Ramos (cell line): ENCODE results near the gene PTPA.

Experiments
- in situ Hi-C: fragments of 300-500 bp; cut with MboI; formaldehyde crosslinking; loops from one replicate; pipeline ENCODE4 v1.14.3; 2022; ENCODE audit warnings: low sequenced_read_pairs; ENCODE audit not compliant: unreplicated experiment

PTPA gene

DNA sequence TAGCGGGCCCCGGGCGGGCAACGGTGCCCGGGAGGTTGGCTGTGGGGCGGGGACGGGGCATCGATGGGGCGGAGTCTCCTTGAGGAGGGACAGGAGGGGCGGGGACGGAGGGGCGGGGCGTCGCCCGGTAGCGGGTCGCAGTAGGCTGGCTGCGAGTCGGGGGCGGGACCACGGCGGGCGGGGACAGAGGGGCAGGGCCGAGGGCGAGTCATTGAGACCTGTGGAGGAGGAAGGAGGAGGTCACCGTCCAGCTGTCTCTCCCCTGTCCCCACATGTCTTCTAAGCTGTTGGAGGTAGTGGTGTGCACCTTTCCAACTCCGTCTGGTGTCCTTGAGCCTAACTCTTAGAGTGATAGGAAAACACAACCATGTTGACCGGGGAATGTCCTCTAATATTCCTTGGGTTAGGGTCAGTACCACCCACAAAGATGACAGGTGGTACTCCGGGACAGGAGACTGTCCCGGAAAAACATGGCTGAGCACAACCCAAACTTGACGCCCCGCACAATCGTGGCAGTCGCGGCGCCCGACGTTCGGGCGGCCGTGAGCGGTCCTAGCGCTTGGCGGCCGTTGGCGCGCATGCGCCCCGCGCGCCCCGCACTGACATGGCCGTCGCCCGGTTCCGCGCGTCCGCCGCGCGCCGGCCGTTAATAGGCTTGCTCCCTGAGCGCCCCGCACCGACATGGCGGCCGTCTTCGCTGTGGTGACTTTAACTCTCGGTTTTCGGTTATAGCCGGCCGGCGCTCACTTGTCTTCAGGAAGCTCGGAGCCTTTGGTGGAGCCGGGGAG is at the start of gene PTPA, which contains the start of gene CRAT:
Gene PTPA, plus strand, starts transcription at position 676 of the 788 bp plus-strand sequence. CDS start 186 bp downstream, outside the sequence.
Gene CRAT, minus strand, starts transcription at position 54 of the 788 bp plus-strand sequence. CDS start 284 bp downstream, outside the sequence.
- in situ Hi-C loops: no loop called here

DNA sequence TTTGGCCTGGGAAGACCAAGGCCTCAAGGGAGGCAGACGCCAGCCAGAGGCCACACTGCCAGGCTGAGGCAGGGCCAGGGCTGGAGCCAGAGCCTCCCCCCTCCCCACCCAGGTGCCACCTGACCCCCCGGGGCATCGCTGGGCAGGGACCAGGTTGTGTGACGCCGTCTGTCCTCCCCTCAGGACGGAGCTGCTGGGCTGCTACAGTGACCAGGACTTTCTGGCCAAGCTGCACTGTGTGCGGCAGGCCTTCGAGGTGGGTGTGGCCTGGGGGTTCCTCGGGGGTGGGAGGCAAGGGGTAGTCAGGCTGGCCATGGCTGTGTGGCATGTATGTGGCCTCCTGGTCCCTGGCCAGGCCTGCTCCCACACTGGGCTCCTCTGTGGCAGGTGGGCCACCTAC is 48.2 kb upstream of the PTPA start:
- in situ Hi-C loops: no loop called here

DNA sequence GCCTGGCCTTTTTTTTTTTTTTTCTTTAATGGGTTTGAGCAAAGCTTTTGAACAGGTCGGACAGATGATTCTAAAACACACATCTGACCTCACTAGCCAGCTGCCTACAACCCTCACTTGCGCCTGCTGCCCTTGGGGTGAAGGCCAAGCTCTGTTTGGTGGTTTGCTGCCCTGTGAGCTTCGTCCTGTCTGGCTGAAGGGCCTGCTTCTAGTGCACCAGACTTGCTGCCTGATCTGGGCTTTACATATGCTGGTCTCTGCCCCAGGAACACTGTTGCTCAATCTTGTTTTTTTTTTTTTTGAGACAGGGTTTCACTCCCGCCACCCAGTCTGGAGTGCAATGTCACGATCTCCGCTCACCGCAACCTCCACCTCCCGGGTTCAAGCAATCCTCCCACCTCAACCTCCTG is 46.7 kb upstream of the PTPA start:
- in situ Hi-C loops: no loop called here

GRCh38 chr9:129068110-129068509 is 43.1 kb upstream of the PTPA start:
- in situ Hi-C loops: no loop called here

- in situ Hi-C loops: no loop called here
These were observed 42.0 kb upstream of the PTPA start for GRCh38 chr9:129068990-129069861.

- in situ Hi-C loops: no loop called here
These were observed 41.2 kb upstream of the PTPA start for GRCh38 chr9:129069862-129070641.

DNA sequence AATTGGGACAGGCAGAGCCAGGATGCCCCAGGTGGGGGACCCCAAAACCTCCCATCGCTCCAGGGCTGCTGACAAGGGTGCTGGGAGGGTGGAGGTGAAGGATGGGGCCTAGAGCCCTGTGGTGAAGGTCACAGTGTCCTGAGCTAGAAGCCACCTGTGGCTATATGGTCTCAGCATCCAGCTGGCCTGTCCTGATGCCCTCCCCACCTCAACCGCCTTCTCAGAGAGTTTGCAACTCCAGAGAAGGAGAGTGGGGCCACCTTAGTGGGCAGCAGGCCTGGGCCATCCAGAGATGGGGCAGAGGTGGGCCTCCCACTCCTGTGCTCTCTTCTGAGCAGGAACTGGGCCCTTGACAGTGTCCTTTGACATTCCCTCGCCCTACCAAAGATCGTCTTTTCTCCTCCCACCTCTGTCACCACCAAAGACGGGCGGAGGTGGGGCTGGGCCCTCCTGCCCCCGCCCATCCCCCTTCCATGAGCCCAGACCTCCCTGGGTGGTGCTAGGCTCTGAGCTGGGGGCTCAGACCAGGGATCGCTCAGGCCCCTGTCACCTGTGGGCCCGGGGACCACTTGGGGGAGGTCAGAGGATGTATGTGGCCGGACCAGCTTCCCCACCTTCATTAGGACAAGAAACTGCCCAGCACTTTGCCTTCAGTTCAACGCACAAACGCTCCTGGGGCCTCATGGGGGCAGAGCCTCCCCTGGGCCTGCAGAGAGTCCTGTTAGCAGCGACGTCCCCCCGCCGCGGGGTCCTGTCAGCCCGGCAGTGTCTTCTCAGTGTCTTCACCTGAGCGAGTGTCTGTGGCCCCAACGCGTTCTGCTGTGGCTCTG is 40.3 kb upstream of the PTPA start:
- in situ Hi-C loops: no loop called here

DNA sequence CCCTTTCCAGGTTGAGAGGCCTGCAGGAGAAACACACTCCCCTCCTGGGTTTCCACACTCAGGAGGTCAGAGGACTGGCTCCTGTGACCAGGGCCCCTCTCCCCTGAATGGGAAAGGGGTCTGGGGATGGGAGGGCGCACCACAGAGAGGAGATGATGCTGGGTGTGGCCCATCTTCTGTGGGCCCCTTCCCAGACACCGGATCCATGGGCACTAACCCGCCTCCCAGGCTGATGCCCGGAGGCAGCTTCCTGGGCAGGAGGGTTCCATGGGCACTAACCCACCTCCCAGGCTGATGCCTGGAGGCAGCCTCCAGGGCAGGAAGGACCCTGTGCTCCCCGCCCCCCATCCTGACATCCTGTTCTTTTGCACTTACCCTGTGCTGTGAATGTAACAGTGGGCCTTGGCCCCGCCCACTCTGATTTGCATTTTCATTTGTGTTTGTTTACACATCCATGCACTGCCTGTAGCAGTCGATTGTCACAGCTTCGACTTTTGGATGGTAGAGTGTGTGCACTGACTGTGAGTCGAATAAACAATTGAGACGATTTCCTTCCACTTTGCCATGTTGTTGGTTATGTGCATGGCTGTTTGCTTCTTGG is 39.6 kb upstream of the PTPA start:
- in situ Hi-C loops: no loop called here

- in situ Hi-C loops: no loop called here
These were observed 39.0 kb upstream of the PTPA start for GRCh38 chr9:129072171-129072570.

GRCh38 chr9:129073404-129073803 is 37.8 kb upstream of the PTPA start:
- in situ Hi-C loops: no loop called here

- in situ Hi-C loops: no loop called here
These were observed 37.1 kb upstream of the PTPA start for GRCh38 chr9:129074106-129074505.

DNA sequence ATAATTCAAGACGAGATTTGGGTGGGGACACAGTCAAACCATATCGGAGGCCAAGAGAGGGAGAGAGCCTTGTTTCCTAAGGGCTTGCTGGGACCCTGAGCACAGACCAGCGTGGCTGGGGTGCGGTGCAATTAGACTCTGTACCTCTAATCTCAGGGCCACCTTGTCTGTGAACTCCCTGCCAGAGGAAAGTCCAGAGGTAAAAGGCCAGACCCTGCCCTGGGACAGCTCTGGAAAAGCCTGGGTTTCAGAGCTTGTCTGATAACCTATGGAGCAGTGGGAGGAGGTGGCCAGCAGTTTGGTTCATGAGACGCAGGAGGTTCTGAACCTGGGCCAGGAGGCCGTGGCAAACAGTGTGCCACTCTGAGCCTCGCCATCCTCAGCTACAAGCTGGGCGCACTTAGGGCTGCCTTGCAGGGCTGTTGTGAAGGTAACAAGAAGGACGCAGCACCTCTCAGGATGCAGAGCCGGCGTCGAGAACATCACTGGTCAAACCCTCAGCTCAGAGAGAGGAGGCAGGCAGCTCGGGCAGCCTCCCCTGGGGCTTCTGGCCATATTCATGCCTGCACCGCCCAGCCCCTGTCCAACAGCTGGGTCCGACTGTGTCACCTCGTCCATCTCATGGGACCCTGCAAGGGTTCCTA is 35.1 kb upstream of the PTPA start:
- in situ Hi-C loops: no loop called here

DNA sequence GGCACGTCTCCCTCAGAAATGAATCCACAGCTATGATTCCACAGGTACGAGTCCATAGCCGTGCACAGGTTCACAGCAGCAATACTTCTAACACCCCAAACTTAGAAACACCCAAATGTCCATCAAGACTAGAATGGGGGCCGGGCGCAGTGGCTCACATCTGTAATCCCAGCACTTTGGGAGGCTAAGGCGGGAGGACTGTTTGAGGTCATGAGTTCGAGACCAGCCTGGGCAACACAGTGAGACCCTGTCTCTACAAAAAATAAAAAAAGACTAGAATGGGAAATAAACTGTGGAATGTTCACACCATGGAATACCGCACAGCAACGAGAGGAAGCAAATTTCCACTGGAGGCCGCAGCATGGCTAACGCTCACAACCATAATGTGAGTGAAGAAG is 34.6 kb upstream of the PTPA start:
- in situ Hi-C loops: no loop called here

DNA sequence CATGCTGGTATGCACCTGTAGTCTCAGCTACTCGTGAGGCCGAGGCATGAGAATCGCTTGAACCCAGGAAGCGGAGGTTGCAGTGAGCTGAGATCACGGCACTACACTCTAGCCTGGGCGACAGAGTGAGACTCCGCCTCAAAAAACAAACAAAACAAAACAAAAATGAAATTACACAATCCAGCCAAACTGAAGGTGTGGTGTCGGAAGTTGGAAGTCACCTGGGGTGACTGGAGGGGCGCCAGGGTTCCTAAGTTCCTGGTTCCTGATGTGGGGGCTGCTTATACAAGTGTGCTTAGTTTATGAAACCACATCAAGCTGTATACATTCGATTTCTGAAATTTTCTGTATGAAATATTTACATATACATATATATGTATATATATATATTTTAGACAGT is 34.0 kb upstream of the PTPA start:
- in situ Hi-C loops: no loop called here

DNA sequence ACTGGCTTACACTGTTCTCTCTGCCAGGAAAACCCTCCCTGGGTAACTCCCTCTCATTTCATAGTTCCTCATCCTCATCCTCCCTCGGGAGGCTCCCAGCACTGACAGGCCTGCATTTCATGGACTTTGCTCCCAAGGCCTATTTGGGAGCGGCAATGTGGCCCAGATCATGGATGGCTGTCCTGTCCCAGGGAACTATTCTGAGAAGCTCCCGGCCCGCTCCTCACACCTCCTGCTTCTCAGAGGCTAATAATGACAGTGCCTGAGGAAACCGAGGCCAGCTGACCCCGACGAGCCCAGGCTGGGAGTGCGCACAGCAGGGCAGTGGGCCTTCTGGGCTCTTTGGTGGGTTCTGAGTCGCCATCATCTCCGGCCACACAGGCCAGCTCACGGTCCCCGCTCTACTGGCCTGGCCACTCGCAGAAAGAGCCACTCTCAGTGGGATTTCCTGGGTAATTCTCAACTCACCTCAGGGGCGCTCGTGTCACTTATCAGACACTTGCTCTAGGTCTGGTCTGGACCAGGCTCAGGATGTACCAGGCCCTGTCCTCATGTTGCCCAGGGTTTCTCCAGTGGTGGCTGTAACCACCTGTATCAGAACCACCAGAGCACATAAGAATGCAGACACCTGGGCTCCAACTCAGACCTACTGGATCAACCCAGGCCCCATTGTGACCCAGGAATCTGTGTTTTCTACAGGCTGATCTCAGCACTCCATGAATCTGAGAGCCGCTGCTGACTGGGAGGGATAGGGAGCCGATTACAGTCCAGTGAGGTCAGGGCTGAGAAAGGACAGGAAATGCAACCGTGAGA is 32.3 kb upstream of the PTPA start:
- in situ Hi-C loops: no loop called here

DNA sequence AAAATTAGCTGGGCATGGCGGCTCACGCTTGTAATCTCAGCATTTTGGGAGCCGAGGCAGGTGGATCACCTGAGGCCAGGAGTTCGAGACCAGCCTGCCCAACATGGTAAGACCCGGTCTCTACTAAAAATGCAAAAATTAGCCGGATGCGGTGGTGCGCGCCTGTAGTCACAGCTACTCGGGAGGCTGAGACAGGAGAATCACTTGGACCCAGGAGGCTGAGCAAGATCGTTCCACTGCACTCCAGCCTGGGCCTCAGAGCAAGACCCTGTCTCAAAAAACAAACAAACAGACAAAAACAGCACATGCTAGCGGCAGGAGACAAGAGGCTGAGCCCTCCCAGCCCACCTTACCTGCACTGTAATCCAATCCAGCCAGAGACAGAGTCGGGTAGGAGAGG is 31.4 kb upstream of the PTPA start:
- in situ Hi-C loops: no loop called here

GRCh38 chr9:129080298-129080600 is 31.0 kb upstream of the PTPA start:
- in situ Hi-C loops: no loop called here
